GM19043 (cell line): ENCODE measurements around the gene IKZF1.
"Not testable (repeated sequence)": the region's sequence is repeated elsewhere in the genome, so short reads cannot be mapped to it uniquely, and the experiment has no call there.

ENCODE experiments used
- ATAC-seq: cut with Tn5 transposase; IDR thresholded peaks from one replicate; pipeline ENCODE4 v1.9.1; 2021; ENCODE audit warnings: low read depth; ENCODE audit not compliant: unreplicated experiment

Gene IKZF1

GRCh38 chr7:50331564-50332208 is 27.2 kb downstream of the IKZF1 start:
- ATAC-seq, result peak; percentile 67

- ATAC-seq, result no peak
Observed at GRCh38 chr7:50332241-50333165, 28.0 kb downstream of the IKZF1 start.

GRCh38 chr7:50333221-50333651 is 28.7 kb downstream of the IKZF1 start:
- ATAC-seq, result no peak

- ATAC-seq, result no peak
Observed at GRCh38 chr7:50334341-50334994, 30.0 kb downstream of the IKZF1 start.

GRCh38 chr7:50335230-50335794 is 30.8 kb downstream of the IKZF1 start:
- ATAC-seq, result no peak

GRCh38 chr7:50335795-50336754 is 31.6 kb downstream of the IKZF1 start:
- no peak for ATAC-seq

GRCh38 chr7:50336894-50337703 is 32.6 kb downstream of the IKZF1 start:
- no peak for ATAC-seq

GRCh38 chr7:50339472-50339871 is 35.0 kb downstream of the IKZF1 start:
- not testable (repeated sequence) for ATAC-seq

- no peak for ATAC-seq
Observed at GRCh38 chr7:50339990-50340500, 35.5 kb downstream of the IKZF1 start.

GRCh38 chr7:50341724-50342123 is 37.2 kb downstream of the IKZF1 start:
- ATAC-seq, result no peak

- ATAC-seq, result no peak
Observed at GRCh38 chr7:50342616-50343114, 38.1 kb downstream of the IKZF1 start.

GRCh38 chr7:50346545-50347497 is 42.3 kb downstream of the IKZF1 start:
- ATAC-seq, result no peak

GRCh38 chr7:50347693-50348092 is 43.2 kb downstream of the IKZF1 start:
- no peak for ATAC-seq

GRCh38 chr7:50348469-50349162 is 44.1 kb downstream of the IKZF1 start:
- no peak for ATAC-seq

GRCh38 chr7:50349399-50349798 is 44.9 kb downstream of the IKZF1 start:
- ATAC-seq, result no peak

- ATAC-seq, result peak; percentile 73
Observed at GRCh38 chr7:50349963-50350944, 45.7 kb downstream of the IKZF1 start.
